HG02885 (cell line): ENCODE measurements around the gene COL12A1.

ENCODE experiments used
- ATAC-seq: cut with Tn5 transposase; IDR thresholded peaks from one replicate; pipeline ENCODE4 v1.9.1; 2021; ENCODE audit warnings: mild to moderate bottlenecking; ENCODE audit not compliant: unreplicated experiment, poor library complexity

COL12A1 gene

DNA sequence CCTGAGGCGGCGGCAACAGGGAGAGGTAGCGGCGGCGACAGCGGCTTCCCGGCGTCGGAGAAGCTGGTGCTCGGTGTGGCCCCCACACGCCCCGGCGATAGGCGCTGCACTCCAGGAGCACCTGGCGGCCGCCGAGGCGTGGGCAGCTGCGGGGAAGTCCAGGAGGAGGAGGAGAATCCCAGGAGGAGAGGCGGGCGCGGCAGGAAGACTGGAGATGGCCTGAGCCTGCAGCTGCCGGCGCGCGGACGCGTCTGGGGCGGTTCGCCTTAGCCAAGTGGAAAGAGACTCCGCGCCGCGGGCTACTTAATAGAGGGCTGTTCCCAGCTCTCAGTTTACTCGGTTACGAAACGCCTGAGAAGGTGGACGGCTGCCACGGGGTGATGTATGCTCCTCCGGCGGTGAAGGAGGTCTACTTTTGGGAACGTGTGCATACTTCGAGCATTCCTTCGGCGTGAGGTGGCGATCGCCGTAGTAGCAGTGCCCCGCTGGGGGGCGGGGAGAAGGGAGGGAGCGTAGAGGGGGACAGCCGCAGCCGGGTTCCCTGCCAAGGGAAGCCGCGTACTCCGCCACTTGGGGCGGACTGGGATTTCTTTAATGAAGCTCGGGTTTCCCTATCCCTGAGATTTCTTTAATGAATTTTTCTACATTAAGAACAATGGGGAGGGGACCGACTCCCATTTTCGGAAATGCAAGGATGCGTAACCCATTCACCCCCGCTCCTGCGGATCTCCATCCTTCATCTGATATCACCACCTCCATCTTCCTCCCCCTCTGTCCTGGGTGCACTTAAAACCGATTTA is at the start of gene COL12A1:
TSS of gene COL12A1 (minus strand) at position 278 of the 800 bp plus-strand sequence. CDS start 3,261 bp downstream, outside the sequence.
- ATAC-seq: no peak

DNA sequence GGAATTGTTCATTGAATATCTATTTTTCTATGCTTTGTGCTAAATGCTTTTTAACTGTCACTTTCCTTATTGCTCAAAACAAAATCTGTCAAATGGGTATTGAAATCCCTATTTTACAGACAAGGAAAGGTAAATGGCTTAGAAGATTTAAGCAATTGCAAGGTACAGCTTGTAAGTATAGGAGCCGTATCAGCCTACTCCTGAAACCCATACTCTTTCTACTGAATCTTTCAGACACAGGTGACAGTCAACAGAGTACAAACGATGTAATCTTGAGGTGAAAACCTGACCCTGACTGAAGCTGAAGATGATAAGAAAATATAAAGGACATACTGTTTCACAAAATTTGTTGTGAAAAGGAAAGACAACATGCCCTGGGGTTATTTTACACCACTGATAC is 44.7 kb upstream of the COL12A1 start:
- ATAC-seq: no peak

DNA sequence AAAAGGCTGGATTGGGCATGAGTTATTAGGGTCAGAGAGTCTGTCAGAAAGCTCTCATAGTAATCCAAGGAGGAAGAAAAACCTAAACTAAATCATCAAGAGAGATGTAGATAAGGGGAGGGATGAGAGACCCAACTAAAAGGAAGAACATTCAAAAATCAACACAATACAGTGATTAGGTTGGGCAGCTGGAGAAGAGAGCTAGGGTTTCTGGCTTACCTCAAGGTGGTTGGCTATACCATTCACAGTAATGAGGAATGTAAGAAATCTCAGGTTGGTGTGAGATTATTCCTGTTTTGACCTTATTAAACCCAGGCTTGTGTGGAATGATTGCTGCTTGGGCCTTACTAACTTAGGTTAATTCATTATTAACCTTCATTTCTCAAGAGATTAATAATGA is 44.0 kb upstream of the COL12A1 start:
- ATAC-seq: no peak

GRCh38 chr6:75246386-75246785 is 40.5 kb upstream of the COL12A1 start:
- ATAC-seq: no peak

DNA sequence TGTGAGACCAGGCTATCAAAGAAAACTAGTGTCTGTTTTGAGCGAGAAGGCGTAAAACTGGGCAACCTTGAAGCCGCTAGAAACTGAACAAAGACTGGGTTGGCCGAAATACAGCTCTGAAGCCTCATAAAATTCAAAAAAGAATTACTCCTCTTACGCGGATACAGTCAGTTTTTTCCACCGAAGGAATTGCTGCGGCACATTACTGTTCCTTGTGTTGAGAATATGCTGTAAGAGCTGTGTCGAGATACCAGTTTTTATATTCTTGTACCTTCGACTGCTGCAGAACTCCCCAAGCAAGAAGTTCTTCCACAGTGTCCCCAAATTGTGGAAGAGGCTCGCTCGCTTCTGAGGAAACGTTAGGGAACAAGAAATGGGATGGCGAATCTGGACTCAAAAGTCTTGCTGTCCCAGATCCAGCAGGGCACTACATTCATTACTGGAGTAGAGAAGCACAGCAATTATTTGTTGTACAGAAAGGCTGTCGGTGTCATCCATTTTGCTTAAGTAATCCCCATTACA is 38.3 kb upstream of the COL12A1 start:
- no peak for ATAC-seq

GRCh38 chr6:75243333-75244062 is 37.6 kb upstream of the COL12A1 start, which contains the start of gene COX7A2:
COX7A2 (minus strand) TSS chr6:75243801; CDS start chr6:75243734, 67 bp downstream.
- peak; percentile 92 for ATAC-seq

GRCh38 chr6:75236630-75237029 is 30.8 kb upstream of the COL12A1 start:
- ATAC-seq: no peak

- ATAC-seq: no peak
Measured at GRCh38 chr6:75235271-75235670, 29.4 kb upstream of the COL12A1 start.

GRCh38 chr6:75234126-75234865 is 28.4 kb upstream of the COL12A1 start:
- ATAC-seq: no peak

DNA sequence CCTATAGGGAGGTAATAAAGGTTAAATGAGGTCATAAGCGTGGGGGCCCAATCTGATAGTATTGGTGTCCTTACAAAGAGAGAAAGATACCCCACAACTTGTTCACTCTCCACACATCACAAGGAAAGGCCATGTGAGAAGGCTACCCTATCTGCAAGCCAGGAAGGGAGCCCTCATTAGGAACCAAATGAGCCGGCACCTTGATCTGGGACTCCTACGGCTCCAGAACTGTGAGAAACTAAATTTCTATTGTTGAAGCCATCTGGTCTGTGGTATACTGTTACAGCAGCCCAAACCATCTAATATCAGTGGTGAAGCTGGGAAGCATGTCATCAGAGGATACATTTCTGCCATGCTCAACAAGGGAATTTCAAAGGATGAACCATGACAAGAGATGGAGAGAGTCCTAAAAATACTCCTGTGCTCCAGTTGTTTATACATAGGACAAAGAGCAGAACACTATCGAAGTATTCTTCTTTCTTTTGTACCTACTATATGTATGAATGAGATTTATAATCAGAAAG is 27.3 kb upstream of the COL12A1 start:
- no peak for ATAC-seq

- ATAC-seq: no peak
Measured at GRCh38 chr6:75230484-75231325, 24.9 kb upstream of the COL12A1 start.

DNA sequence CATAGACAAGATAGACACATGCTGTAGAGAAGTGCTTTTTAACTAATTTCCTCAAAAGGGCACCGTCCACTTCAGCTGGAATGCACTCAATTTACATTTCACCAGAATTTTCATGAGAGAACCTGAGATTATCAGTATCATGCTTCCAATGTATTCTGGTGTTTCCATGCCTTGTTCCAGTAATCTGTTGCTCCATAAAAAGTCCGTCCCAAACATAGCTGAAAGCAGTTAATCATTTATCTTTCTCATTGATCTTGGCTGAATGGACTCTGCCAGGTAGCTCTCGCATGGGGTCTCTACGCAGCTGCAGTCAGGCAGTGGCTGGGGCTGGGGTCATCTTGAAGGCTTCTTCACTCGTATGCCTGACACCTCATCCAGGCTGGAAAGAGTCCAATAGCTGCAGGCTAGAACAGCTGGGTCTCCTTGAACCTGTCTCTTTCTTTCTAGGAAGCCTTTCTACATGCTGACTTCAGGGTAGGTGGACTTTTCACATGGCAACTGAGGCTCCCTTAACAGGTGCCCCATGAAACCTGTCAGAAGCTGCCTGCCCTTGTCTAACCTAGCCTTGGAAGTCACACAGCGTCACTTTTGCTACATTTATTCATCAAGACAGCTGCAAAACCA is 18.6 kb upstream of the COL12A1 start:
- no peak for ATAC-seq

DNA sequence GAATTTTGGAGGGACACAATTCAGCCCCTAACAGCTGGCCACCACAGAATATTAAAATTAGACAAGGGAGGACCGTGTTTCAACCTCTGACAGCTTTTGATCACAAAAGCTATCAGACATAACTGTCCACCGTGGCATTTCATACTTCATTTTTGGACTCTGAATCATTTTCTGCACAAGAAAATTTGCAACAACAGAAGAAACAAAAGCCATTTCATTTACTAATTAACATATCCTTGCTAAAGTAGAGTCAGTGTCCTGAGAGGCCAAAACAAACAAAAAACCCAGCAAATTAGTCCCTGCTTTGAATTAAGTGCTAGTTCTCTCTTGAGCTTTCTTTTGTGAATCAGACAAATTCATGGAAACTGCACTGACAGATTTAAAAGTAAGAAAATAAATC is 17.6 kb upstream of the COL12A1 start:
- no peak for ATAC-seq

GRCh38 chr6:75222261-75222660 is 16.4 kb upstream of the COL12A1 start:
- no peak for ATAC-seq

DNA sequence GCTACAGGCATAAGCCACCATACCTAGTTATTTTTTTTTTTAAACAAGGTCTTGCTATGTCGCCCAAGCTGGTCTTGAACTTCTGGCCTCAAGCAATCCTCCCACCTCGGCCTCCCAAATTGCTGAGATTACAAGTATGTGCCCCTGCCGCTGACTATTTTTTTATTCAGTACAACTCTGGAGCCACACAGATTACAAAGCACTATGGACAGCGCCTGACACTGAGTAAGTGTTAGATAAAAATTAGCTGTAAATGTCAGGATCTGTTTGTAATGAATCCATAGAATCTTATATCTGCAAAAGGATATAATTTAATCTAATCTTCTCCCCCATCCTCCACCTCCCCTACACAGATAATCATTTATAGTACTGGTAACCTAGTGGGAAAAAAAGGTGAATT is 15.3 kb upstream of the COL12A1 start:
- ATAC-seq: no peak

DNA sequence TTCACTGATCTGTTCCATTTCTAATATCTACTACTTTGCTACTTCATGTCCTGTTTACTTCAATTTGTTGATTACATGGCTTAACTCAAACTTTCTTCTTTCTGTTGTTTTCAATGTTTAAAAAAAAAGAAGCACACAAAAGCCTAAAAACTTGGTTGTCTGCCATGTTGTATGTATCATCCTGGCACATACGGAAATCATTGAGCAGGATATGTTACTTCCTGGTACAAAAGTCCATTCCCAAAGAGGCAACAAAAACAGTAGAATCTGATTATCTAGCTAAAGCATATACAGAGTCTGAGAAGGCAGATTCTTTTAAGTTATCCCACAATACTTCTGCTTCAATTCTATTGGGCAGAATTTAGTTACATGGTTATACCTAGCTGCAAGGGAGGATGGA is 14.5 kb upstream of the COL12A1 start:
- ATAC-seq: no peak

DNA sequence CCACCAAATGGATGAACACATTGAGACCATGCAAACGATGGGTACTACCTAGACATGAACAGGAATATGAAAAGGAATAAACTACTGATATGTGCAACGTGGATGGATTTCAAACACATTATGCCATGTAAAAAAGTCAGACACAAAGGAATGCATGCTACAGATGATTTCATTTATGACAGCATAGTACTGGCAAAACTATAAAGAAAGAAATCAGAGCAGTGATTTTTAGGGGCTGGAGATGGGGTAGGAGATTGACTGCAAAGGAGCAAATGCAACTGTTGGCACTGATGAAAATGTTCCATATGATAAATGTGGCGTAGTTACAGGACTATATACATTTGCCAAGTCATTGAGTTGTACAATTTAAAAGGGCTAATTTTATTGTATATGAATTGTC is 13.4 kb upstream of the COL12A1 start:
- ATAC-seq: no peak

GRCh38 chr6:75217193-75217592 is 11.3 kb upstream of the COL12A1 start:
- ATAC-seq: no peak

DNA sequence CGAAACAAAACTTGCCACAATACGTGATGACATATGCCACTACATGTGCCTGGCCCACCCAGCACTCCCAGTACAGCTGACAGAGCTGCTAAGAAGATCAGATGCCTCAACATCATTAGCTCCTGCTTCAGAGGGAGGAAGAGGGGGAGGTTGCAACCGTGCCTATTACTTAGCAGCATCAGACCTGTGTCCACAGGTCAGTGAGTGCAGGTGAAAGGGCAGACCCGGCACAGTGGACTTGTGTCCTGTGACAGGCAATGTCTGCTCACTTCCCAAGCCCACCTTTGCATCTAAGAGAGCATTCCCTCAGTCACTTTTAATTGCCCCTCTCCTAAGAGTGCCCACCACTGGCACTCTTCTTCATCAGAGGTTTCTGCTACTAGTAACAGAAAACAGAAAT is 9.4 kb upstream of the COL12A1 start:
- ATAC-seq: no peak
